ENCODE results near the gene PLCB1. TPM values are rescaled to one million over a fixed set of nuclear protein-coding genes. Genes with fewer than 3 reads are reported as not detected.
A peak's percentile ranks its signal among the peaks of the same experiment; 100 is the strongest.
"Not testable (repeated sequence)": the region's sequence is repeated elsewhere in the genome, so short reads cannot be mapped to it uniquely, and the experiment has no call there.

Gene PLCB1
- total RNA-seq, 4 donors from 2014 or later = 72.9 to 115 (median 76.3) TPM

DNA sequence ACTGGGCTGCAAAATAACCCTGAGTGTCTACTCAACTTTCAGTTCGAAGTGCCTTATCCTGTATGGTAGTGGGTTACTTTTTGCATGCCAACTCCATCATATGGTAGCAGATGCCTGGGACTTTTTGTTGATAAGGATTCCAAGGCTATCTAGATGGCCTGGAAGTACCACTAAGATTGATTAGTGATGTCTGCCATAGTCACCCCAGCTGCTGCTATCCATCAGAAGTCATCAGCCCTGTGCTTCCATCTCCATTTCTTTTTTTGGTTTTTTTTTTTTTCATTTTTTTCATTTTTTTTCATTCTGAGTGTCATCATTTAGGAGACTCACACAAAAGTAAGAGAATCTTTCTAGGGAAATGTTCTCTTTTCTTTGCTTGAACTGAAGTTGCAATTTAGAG lies 719.4 kb downstream of the PLCB1 start:
- TF ChIP-seq, protein P1, sequence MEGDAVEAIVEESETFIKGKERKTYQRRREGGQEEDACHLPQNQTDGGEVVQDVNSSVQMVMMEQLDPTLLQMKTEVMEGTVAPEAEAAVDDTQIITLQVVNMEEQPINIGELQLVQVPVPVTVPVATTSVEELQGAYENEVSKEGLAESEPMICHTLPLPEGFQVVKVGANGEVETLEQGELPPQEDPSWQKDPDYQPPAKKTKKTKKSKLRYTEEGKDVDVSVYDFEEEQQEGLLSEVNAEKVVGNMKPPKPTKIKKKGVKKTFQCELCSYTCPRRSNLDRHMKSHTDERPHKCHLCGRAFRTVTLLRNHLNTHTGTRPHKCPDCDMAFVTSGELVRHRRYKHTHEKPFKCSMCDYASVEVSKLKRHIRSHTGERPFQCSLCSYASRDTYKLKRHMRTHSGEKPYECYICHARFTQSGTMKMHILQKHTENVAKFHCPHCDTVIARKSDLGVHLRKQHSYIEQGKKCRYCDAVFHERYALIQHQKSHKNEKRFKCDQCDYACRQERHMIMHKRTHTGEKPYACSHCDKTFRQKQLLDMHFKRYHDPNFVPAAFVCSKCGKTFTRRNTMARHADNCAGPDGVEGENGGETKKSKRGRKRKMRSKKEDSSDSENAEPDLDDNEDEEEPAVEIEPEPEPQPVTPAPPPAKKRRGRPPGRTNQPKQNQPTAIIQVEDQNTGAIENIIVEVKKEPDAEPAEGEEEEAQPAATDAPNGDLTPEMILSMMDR (IDR thresholded peaks at IDR 0.05) = no peak
- TF ChIP-seq EP300 (IDR thresholded peaks at IDR 0.05) (no peak), POLR2AphosphoS5 (IDR thresholded peaks at IDR 0.05) (no peak), POLR2A (IDR thresholded peaks at IDR 0.05; ENCODE audit: low read depth) (no peak)
- intact Hi-C loops (cut with DNase I) = loop anchor here (5.0 to 10.0 kb wide), 3 partner anchors 221 to 543 kb away; no protein-coding TSS in a partner anchor

DNA sequence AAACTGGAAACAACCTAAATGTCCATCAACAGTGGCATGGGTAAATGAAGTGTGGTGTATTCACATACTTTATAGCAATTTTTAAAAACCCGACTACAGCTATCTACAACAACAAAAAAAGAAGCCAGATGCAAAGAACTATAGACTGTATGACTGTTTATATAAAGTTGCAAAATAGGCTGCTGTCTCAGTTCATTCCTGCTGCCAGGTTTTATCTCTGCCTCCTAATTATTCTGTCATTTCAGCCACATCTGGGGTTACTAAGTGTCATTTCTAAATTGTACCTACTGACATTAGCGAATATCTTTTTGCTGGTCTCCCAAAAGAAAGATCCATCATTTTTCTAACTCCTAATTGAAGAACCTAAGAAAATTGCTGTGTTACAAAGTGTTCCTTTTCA lies 719.9 kb downstream of the PLCB1 start:
- not testable (repeated sequence) for H3K4me3 ChIP-seq; H3K9me3 ChIP-seq; H3K36me3 ChIP-seq; DNase-seq (ENCODE audit: extremely low spot score); H3K27me3 ChIP-seq
- WGBS = 59% methylated on average over 2 of the region's 2 CpGs
- H3K27ac ChIP-seq (replicated peaks in 1 of 4) = peak overlapping the region; percentile 3 to 49 (median 32)
- peaks cover 11 to 68% (median 51%) of the 10 kb centered on the region in 4 donors for H3K4me1 ChIP-seq
- intact Hi-C loops (cut with DNase I) = loop anchor here (5.0 to 10.0 kb wide), 3 partner anchors 220 to 543 kb away; no protein-coding TSS in a partner anchor

More for the DNA sequence above, 719.4 kb downstream of the PLCB1 start:
- Histone ChIP-seq H3K27me3 (no peaks in the 10 kb centered on the region), H3K27ac (replicated peaks in 1 of 4) (peak overlapping the region in 2 of 4 donors; percentile 3 to 26), H3K4me3 (no peak overlapping the region), H3K9me3 (no peaks in the 10 kb centered on the region), H3K4me1 (peaks cover 11 to 64% (median 51%) of the 10 kb centered on the region in 4 donors), H3K36me3 (no peaks in the 10 kb centered on the region)
- DNase-seq (ENCODE audit: extremely low spot score) = no peak
- WGBS = 85% methylated on average over 1 of the region's 1 CpG

DNA sequence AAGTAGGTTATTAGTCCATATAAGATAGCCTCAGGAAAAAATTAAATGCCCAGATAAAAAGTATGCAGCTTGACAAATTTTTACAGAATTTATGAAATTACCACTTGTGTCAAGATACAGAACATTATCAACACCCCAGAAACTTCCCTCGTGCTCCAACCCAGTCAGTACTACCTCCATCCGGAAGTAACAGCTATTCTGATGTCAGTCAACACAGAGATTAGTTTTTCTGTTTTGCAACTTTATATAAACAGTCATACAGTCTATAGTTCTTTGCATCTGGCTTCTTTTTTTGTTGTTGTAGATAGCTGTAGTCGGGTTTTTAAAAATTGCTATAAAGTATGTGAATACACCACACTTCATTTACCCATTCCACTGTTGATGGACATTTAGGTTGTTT lies 721.1 kb downstream of the PLCB1 start:
- not testable (repeated sequence) for DNase-seq (ENCODE audit: extremely low spot score); H3K4me3 ChIP-seq; H3K27me3 ChIP-seq; H3K9me3 ChIP-seq; H3K36me3 ChIP-seq
- intact Hi-C loops (cut with DNase I) = loop anchor here (5.0 to 10.0 kb wide), 3 partner anchors 219 to 542 kb away; no protein-coding TSS in a partner anchor
- WGBS = 73% methylated on average over 3 of the region's 3 CpGs
- peak overlapping the region in 2 of 4 donors; percentile 70 to 78 for H3K27ac ChIP-seq (replicated peaks in 1 of 4)
- H3K4me1 ChIP-seq = peaks cover 11 to 81% (median 56%) of the 10 kb centered on the region in 4 donors

DNA sequence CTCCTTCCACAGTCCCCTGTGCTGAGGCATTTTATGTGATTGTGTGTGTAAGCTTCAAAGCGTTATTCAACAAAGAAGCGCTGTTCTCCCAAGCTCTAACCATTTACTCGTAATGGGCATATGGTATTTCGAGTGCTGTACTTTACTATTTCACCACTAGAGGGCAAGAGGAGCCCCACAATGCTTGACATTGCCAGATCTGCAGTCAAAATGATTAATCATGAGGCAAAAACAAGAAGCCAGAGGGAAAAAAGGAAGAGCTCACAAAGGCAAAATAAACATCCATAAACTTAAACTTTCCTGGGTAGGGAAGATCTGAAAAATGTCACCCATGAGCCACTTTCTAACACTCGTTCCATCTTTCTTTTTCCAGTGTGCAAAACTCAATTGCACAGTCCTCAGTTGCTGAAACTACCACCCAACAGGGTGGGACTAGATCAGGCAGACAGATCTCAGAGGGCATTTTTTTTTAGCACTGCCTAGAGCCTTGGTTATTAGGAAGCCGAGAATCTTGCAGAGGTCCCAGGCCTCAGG lies 721.8 kb downstream of the PLCB1 start:
- TF ChIP-seq POLR2AphosphoS5 (IDR thresholded peaks at IDR 0.05) (peak; percentile 20 to 50), POLR2A (IDR thresholded peaks at IDR 0.05; ENCODE audit: low read depth) (no peak), EP300 (IDR thresholded peaks at IDR 0.05) (no peak)
- TF ChIP-seq, protein P1 (IDR thresholded peaks at IDR 0.05) = peak; percentile 83 to 92 (median 89)
- H3K9me3 ChIP-seq = no peaks in the 10 kb centered on the region
- intact Hi-C loops (cut with DNase I) = loop anchor here (5.0 to 10.0 kb wide), 3 partner anchors 218 to 541 kb away; no protein-coding TSS in a partner anchor
- no peak for DNase-seq (ENCODE audit: extremely low spot score)
- WGBS = 14% methylated on average over 6 of the region's 6 CpGs
- H3K4me3 ChIP-seq = peak overlapping the region; percentile 4 to 29 (median 20)
- H3K4me1 ChIP-seq = peaks cover 11 to 82% (median 60%) of the 10 kb centered on the region in 4 donors
- H3K27ac ChIP-seq (replicated peaks in 1 of 4) = peak overlapping the region; percentile 70 to 78 (median 74)
- H3K27me3 ChIP-seq = no peaks in the 10 kb centered on the region
- no peaks in the 10 kb centered on the region for H3K36me3 ChIP-seq

DNA sequence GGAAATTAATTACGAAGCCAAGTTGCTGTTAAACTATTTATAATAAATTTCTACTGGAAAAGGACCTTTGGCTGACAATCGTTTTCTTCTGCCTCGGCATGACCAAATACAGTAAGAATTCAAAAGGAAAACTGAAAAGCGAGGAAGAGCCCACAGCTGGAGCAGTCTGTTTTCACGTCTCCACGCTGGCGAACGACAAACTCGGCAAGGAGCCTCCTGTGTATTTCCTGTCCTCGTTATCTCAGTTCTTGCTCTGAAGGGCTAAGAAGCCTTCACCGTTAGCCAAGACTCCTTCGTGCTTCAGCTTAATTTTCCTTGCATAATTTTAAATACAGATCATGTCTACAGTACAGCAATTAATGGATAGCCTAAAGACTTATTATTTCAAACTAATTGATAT lies 722.5 kb downstream of the PLCB1 start:
- intact Hi-C loops (cut with DNase I) = loop anchor here (5.0 to 10.0 kb wide), 3 partner anchors 218 to 540 kb away; no protein-coding TSS in a partner anchor
- peak overlapping the region; percentile 70 to 78 (median 74) for H3K27ac ChIP-seq (replicated peaks in 1 of 4)
- H3K27me3 ChIP-seq = no peaks in the 10 kb centered on the region
- H3K4me3 ChIP-seq = peak overlapping the region; percentile 4 to 29 (median 20)
- H3K9me3 ChIP-seq = no peaks in the 10 kb centered on the region
- 34% methylated on average over 12 of the region's 12 CpGs for WGBS
- peaks cover 11 to 82% (median 60%) of the 10 kb centered on the region in 4 donors for H3K4me1 ChIP-seq
- H3K36me3 ChIP-seq = no peaks in the 10 kb centered on the region
- TF ChIP-seq, protein P1 (IDR thresholded peaks at IDR 0.05) = no peak
- TF ChIP-seq EP300 (IDR thresholded peaks at IDR 0.05) (no peak), POLR2AphosphoS5 (IDR thresholded peaks at IDR 0.05) (peak; percentile 16 to 20)
- DNase-seq (ENCODE audit: extremely low spot score) = no peak

Data from esophagus muscularis mucosa (tissue), 4 donors.